GM12873 (cell line): ENCODE results near the gene LIX1.

Experiments used
- CTCF ChIP-seq: IDR thresholded peaks from 2 replicates; pipeline ENCODE4 v1.5.1; 2012; ENCODE audit warnings: low read depth, mild to moderate bottlenecking, moderate library complexity, low read length, control low read depth; ENCODE audit not compliant: insufficient read depth; ENCODE audit errors: missing control alignments

LIX1 gene

DNA sequence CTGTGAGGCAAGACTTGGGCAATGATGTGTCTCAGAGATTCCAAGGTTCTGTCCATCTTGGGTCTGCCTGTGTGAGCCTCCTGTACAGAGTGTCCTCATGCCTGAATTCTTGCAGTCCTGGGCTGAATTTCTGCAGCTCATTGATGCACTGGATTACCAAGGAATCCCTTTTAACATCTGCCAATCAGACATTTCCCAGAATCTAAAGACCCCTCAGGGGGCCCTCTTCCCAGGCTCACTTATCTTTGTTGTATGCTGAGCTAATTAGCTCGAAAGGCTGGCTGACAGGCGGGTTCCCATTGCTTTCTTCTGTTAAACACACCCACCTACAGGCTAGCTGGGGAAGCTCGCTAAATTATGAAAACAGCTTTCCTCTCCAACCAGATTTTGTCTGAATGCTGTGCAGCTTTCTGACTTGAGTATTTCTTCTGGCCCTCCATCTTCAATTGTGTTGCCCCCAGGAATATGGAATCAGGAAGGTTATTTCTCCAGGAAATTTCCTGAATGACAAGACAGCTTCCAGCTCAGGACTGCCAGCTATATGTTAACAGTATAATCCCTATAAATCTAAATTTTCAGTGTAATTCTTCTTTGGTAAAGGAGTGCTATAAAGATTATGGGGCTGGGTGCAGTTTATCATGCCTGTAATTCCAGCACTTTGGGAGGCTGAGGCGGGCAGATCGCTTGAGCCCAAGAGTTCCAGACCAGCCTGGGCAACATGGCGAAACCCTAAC lies at the start of gene LIX1:
Gene LIX1 (minus strand): TSS at position 91 of the 734 bp plus-strand sequence. CDS start 35 bp downstream, at position 56.
- peak; percentile 70 for TF ChIP-seq CTCF

DNA sequence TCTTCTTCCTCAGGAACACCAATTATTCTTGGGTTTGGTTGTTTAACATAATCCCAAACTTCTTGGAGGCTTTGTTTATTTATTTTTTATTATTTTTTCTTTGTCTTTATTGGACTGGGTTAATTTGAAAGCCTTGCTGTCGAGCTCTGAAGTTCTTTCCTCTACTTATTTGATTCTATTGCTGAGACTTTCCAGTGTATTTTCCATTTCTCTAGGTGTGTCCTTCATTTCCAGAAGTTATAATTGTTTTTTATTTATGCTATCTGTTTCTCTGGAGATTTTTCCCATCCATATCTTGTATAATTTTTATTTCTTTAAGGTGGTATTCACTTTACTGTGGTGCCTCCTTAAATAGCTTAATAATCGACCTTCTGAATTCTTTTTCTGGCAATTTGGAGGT lies 49.5 kb upstream of the LIX1 start:
- TF ChIP-seq CTCF: no peak

GRCh38 chr5:97183930-97184213 lies 41.5 kb upstream of the LIX1 start:
- TF ChIP-seq CTCF: no peak

GRCh38 chr5:97183100-97183929 lies 40.9 kb upstream of the LIX1 start, which contains the start of gene RIOK2:
Gene RIOK2 (minus strand): TSS chr5:97183247. CDS start chr5:97183191, 56 bp downstream.
- TF ChIP-seq CTCF: no peak

DNA sequence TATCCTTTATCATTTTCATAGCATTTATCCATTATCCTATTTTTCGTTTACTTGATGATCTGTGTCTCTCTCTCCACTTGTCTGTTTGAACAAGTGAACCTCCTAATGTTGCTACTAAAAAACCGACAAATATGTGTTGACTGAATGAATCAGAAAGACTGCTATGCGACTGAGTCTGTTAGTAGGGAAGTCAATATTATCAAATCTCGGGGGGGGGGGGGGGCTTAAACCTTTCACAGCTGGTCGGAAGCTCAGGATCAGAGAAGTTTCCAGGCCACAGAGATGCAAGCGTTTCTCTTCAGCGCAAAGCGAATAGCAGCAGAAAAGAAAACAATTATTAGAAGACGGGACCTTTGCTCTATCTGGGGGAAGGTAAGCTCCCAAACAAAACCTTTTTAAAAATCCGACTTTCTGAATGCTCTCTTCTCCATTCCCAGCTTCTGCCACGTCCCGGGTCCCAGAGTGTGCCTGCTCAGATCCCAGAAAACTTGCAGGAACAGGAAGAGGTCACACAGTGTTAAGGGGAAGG lies 40.2 kb upstream of the LIX1 start:
- TF ChIP-seq CTCF: no peak

GRCh38 chr5:97181856-97182545 lies 39.6 kb upstream of the LIX1 start:
- no peak for TF ChIP-seq CTCF

DNA sequence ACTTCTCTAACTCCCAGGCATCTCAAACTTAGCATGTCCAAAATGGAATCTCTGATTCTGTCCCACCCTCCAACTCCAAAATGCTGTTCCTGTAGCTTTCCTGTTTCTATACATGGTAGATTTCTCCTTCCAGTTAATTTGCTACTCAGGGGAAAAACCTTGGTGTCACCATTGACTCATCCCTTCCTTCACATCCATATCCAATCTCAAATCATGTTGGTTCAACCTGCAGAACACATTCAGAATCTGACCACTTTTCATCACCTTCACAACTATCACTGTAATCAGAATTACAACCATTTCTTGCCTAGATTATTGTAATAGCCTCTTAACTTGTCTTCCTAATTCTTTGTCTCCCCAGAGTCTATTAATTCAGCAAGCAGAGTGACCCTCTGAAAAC lies 29.8 kb upstream of the LIX1 start:
- no peak for TF ChIP-seq CTCF
